ENCODE data around the gene LILRA1. TPM values are rescaled to one million over a fixed set of nuclear protein-coding genes. Genes with fewer than 3 reads are reported as not detected.
A peak's percentile ranks its signal among the peaks of the same experiment; 100 is the strongest.
"Not testable (repeated sequence)": the region's sequence is repeated elsewhere in the genome, so short reads cannot be mapped to it uniquely, and the experiment has no call there.

The LILRA1 gene
- total RNA-seq, 1 donor from 2014 or later = not detected

DNA sequence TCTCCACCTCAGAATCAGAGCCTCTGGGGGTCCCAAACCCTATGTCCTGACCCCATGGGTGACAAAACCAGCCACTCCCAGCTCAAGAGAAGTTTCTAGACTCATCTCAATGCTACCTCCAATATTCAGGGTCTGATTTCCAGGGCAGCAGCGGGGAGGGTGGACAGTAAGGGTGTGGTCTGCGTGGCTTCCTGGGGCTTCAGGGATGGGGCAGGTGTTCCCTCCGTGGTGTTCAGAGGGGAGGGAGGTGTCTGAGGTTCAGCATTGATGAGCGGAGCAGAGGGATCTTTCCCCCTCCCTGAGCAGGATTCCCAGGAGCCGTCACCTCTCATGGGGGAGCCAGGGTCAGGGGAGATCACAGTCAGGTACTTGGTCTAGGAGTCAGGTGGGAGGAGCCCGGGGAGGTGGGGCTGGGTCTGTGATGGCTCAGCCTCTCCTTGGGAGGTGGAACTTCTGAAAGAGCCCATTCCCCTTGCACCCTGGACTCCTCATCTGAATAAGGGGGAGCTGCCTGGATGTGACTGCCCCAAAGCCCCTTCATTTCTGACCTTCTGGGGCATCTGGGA is 16.9 kb upstream of the LILRA1 start:
- TF ChIP-seq, protein P1, sequence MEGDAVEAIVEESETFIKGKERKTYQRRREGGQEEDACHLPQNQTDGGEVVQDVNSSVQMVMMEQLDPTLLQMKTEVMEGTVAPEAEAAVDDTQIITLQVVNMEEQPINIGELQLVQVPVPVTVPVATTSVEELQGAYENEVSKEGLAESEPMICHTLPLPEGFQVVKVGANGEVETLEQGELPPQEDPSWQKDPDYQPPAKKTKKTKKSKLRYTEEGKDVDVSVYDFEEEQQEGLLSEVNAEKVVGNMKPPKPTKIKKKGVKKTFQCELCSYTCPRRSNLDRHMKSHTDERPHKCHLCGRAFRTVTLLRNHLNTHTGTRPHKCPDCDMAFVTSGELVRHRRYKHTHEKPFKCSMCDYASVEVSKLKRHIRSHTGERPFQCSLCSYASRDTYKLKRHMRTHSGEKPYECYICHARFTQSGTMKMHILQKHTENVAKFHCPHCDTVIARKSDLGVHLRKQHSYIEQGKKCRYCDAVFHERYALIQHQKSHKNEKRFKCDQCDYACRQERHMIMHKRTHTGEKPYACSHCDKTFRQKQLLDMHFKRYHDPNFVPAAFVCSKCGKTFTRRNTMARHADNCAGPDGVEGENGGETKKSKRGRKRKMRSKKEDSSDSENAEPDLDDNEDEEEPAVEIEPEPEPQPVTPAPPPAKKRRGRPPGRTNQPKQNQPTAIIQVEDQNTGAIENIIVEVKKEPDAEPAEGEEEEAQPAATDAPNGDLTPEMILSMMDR (IDR thresholded peaks at IDR 0.05; ENCODE audit: insufficient read depth, low read length, severe bottlenecking) = no peak
- no peaks in the 10 kb centered on the region for H3K27me3 ChIP-seq (ENCODE audit: control insufficient read depth, insufficient read depth, low read length)
- no peak overlapping the region for H3K4me3 ChIP-seq (ENCODE audit: low read depth, low read length)
- no peak for DNase-seq (ENCODE audit: low read depth)
- no peak for FAIRE-seq
- H3K36me3 ChIP-seq (ENCODE audit: control insufficient read depth, insufficient read depth, low read length) = no peaks in the 10 kb centered on the region

DNA sequence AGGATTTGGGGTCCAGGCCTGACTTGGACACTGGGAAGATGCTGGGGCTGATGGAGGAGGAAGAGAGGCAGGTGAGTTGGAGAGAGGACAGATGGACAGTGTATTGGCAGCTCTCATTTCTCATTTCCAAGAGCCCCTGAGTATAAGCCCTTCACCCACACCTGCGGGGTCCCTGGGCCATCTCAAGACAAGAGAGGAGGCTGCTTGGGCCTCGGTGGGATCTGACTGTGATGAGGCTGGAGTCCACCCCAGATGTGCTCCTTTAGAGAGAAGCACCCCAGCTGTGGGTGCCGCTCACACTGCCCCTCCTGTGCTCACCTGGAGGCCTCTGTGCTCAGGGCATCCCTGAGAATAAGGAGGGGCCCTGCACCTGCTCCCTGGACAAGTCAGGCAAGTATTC is 16.1 kb upstream of the LILRA1 start:
- no peak for FAIRE-seq
- no peaks in the 10 kb centered on the region for H3K36me3 ChIP-seq (ENCODE audit: control insufficient read depth, insufficient read depth, low read length)
- no peak overlapping the region for H3K4me3 ChIP-seq (ENCODE audit: low read depth, low read length)
- no peaks in the 10 kb centered on the region for H3K27me3 ChIP-seq (ENCODE audit: control insufficient read depth, insufficient read depth, low read length)
- TF ChIP-seq, protein P1 (IDR thresholded peaks at IDR 0.05; ENCODE audit: insufficient read depth, low read length, severe bottlenecking) = no peak
- DNase-seq (ENCODE audit: low read depth) = no peak

DNA sequence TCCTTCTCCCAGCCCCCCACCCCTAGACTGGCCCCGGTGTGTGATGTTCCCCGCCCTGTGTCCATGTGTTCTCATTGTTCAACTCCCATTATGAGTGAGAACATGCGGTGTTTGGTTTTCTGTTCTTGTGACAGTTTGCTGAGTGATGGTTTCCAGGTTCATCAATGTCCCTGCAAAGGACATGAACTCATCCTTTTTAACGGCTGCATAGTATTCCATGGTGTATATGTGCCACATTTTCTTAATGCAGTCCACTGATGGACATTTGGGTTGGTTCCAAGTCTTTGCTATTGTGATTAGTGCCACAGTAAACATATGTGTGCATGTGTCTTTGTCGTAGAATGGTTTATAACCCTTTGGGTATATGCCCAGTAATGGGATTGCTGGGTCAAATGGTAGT is 15.2 kb upstream of the LILRA1 start:
- not testable (repeated sequence) for H3K36me3 ChIP-seq (ENCODE audit: control insufficient read depth, insufficient read depth, low read length); DNase-seq (ENCODE audit: low read depth); FAIRE-seq; H3K27me3 ChIP-seq (ENCODE audit: control insufficient read depth, insufficient read depth, low read length); H3K4me3 ChIP-seq (ENCODE audit: low read depth, low read length)

DNA sequence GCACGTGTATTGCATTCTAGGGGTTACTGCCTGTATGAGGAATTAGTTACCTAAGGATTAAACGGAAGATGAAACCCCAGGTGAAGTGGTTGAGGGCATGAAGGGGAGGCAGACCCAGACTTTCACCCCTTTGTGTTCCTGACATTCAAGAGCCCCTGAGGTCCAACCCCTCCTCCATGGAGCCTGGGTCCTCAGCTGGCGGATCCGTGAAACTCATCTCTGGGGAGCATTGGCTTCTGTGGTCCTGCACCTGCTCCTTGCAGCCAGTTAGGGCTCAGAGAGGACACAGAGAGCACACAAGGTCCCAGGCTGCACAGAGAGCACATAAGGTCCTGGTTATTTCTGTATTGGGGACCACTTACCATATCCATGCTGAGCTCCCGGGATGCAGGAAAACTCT is 7.0 kb upstream of the LILRA1 start:
- DNase-seq (ENCODE audit: low read depth) (no peak), FAIRE-seq (no peak)

DNA sequence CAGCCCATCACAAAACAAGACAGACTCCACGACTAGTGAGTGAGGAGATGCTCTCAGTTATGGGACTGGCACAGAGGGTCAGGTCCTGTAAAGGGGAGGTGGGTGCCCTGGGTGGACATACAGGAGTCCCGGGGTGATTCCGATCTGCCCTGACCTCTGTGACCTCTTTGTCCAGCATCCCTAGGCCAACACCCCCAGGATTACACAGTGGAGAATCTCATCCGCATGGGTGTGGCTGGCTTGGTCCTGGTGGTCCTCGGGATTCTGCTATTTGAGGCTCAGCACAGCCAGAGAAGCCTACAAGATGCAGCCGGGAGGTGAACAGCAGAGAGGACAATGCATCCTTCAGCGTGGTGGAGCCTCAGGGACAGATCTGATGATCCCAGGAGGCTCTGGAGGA is 6.4 kb upstream of the LILRA1 start:
- no peak for DNase-seq (ENCODE audit: low read depth)

More for the DNA sequence above, 7.0 kb upstream of the LILRA1 start:
- H3K36me3 ChIP-seq (ENCODE audit: control insufficient read depth, insufficient read depth, low read length) = no peaks in the 10 kb centered on the region
- TF ChIP-seq, protein P1 (IDR thresholded peaks at IDR 0.05; ENCODE audit: insufficient read depth, low read length, severe bottlenecking) = no peak
- H3K4me3 ChIP-seq (ENCODE audit: low read depth, low read length) = no peak overlapping the region
- no peaks in the 10 kb centered on the region for H3K27me3 ChIP-seq (ENCODE audit: control insufficient read depth, insufficient read depth, low read length)

DNA sequence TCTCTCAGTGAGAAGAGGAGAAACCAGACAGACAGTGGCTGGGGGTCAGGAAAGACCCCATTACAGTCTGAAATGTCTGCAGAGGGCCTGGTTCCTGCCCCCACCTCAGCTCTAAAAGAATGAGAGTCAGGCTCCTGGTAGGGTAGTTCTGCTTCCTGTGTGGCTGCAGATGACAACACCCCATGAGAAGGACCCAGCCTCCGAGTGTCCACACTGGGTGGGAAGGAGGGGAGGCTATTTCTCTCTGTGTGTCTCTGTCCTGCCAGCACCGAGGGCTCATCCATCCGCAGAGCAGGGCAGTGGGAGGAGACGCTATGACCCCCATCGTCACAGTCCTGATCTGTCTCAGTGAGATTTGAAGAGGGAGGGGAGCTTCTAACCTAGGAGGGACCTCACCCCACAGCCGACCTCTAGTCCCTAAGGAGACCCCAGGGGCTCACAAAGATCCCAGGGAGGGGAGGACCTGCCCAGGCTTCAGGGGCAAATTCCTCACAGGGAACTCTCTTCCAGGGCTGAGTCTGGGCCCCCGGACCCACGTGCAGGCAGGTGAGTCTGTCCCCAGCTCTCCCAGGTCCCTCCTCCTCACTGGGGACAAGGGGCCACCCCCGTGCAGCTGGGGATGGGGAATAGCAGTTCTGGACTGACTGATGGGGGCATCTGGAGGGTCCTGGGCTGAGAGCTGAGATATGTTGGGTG is 647 bp downstream of the LILRA1 start:
- not testable (repeated sequence) for H3K27me3 ChIP-seq (ENCODE audit: control insufficient read depth, insufficient read depth, low read length); H3K36me3 ChIP-seq (ENCODE audit: control insufficient read depth, insufficient read depth, low read length); FAIRE-seq

More for the DNA sequence above, 6.4 kb upstream of the LILRA1 start:
- H3K36me3 ChIP-seq (ENCODE audit: control insufficient read depth, insufficient read depth, low read length) = no peaks in the 10 kb centered on the region
- H3K4me3 ChIP-seq (ENCODE audit: low read depth, low read length) = no peak overlapping the region
- H3K27me3 ChIP-seq (ENCODE audit: control insufficient read depth, insufficient read depth, low read length) = no peaks in the 10 kb centered on the region
- peak; percentile 7 for FAIRE-seq
- TF ChIP-seq, protein P1 (IDR thresholded peaks at IDR 0.05; ENCODE audit: insufficient read depth, low read length, severe bottlenecking) = no peak

DNA sequence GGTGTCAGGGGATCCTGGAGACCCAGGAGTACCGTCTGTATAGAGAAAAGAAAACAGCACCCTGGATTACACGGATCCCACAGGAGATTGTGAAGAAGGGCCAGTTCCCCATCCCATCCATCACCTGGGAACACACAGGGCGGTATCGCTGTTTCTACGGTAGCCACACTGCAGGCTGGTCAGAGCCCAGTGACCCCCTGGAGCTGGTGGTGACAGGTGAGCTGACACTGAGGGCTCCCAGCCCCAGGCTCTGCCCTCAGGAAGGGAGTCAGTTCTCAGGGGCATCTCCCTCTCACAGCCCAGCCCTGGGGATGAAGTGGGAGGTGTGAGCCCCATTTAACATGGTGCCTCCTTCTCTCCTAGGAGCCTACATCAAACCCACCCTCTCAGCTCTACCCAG is 1.3 kb downstream of the LILRA1 start:
- Histone ChIP-seq H3K27me3 (ENCODE audit: control insufficient read depth, insufficient read depth, low read length) (no peaks in the 10 kb centered on the region), H3K4me3 (ENCODE audit: low read depth, low read length) (no peak overlapping the region), H3K36me3 (ENCODE audit: control insufficient read depth, insufficient read depth, low read length) (no peaks in the 10 kb centered on the region)
- no peak for DNase-seq (ENCODE audit: low read depth)
- TF ChIP-seq, protein P1 (IDR thresholded peaks at IDR 0.05; ENCODE audit: insufficient read depth, low read length, severe bottlenecking) = no peak
- FAIRE-seq = no peak

More for the DNA sequence above, 647 bp downstream of the LILRA1 start:
- not testable (repeated sequence) for DNase-seq (ENCODE audit: low read depth); H3K4me3 ChIP-seq (ENCODE audit: low read depth, low read length)

DNA sequence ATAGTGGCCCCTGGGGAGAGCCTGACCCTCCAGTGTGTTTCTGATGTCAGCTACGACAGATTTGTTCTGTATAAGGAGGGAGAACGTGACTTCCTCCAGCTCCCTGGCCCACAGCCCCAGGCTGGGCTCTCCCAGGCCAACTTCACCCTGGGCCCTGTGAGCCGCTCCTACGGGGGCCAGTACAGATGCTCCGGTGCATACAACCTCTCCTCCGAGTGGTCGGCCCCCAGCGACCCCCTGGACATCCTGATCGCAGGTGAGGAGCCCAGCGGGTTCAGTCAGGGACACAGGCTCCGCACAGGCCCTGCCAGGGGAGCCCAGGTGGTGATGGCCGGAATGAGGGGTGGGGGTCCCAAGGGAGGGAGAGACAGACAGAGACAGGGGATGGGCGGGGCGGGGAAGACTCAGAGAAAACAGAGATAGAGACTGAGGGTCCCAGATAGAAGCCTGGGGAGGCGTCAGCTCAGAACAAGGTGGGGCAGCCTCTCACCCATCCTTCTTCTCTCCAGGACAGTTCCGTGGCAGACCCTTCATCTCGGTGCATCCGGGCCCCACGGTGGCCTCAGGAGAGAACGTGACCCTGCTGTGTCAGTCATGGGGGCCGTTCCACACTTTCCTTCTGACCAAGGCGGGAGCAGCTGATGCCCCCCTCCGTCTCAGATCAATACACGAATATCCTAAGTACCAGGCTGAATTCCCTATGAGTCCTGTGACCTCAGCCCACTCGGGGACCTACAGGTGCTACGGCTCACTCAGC is 2.4 kb downstream of the LILRA1 start:
- H3K36me3 ChIP-seq (ENCODE audit: control insufficient read depth, insufficient read depth, low read length); DNase-seq (ENCODE audit: low read depth); H3K27me3 ChIP-seq (ENCODE audit: control insufficient read depth, insufficient read depth, low read length); H3K4me3 ChIP-seq (ENCODE audit: low read depth, low read length); FAIRE-seq: not testable (repeated sequence)

Measured in bronchial epithelial cell (primary cell).